Lung (tissue), 12 donors: ENCODE results near the gene SLC26A11. TPM values are rescaled to one million over a fixed set of nuclear protein-coding genes. Genes with fewer than 3 reads are reported as not detected.

ENCODE experiments used
- ATAC-seq: fragments of 200-7000 bp; cut with Tn5 transposase; one replicate; pipeline ENCODE4 v1.9.1; 2020; ENCODE audit warnings: moderate number of reproducible peaks; ENCODE audit not compliant: insufficient read depth, low FRiP score
- DNase-seq, 3 donors: peaks; one replicate each; pipeline ENCODE4 v3.0.0-alpha.2; 2013 to 2017
- H3K27ac ChIP-seq, 2 donors: one replicate each; pipeline ENCODE4 v1.5.1; 2013; ENCODE audit warnings: mild to moderate bottlenecking in 2 of 2, moderate library complexity in 2 of 2, control low read depth in 1 of 2, inconsistent platforms in 1 of 2, low read depth in 1 of 2, low read length in 1 of 2
- H3K27me3 ChIP-seq, 3 donors: one replicate each; pipeline ENCODE4 v1.5.1; 2013; ENCODE audit warnings: low read length in 2 of 3; ENCODE audit not compliant: control insufficient read depth in 3 of 3, insufficient read depth in 3 of 3
- H3K36me3 ChIP-seq, 4 donors: one replicate each; pipeline ENCODE4 v1.5.1; 2013; ENCODE audit warnings: low read length in 4 of 4, mild to moderate bottlenecking in 1 of 4, moderate library complexity in 1 of 4; ENCODE audit not compliant: control insufficient read depth in 4 of 4, insufficient read depth in 4 of 4
- H3K4me1 ChIP-seq, 5 donors: one replicate each; pipeline ENCODE4 v1.5.1; 2013; ENCODE audit warnings: low read length in 5 of 5, mild to moderate bottlenecking in 2 of 5, moderate library complexity in 1 of 5; ENCODE audit not compliant: control insufficient read depth in 5 of 5, insufficient read depth in 5 of 5
- H3K4me3 ChIP-seq: one replicate; pipeline ENCODE4 v1.5.1; 2013; ENCODE audit warnings: mild to moderate bottlenecking, control low read depth, moderate library complexity
- H3K9ac ChIP-seq, 2 donors: one replicate each; pipeline ENCODE4 v1.5.1; 2013; ENCODE audit warnings: low read length in 2 of 2, control low read depth in 1 of 2; ENCODE audit not compliant: insufficient read depth in 1 of 2
- H3K9me3 ChIP-seq, 4 donors: one replicate each; pipeline ENCODE4 v1.5.1; 2013; ENCODE audit warnings: low read length in 3 of 4, mild to moderate bottlenecking in 1 of 4, moderate library complexity in 1 of 4; ENCODE audit not compliant: control insufficient read depth in 4 of 4, insufficient read depth in 3 of 4
- CTCF ChIP-seq: IDR thresholded peaks from 2 replicates; pipeline ENCODE4 v1.5.1; 2012; ENCODE audit warnings: mild to moderate bottlenecking; ENCODE audit errors: control extremely low read depth, extremely low read depth
- WGBS, 2 donors: extraction: QIAGEN DNeasy Blood & Tissue Kit; methylation state at CpG; one replicate each; pipeline ENCODE4 v1.1.7; 2013; 5-methylcytosine and 5-hydroxymethylcytosine counted together
- polyA plus RNA-seq, 2 donors: library from polyadenylated mRNA; stranded (reverse); fragments of 200-250 nt; gene quantifications; one replicate each; pipeline ENCODE4 v1.2.1, GENCODE V29; 2013
- total RNA-seq, 2 donors: library from RNA; depleted of rRNA in 1 of 2; stranded (reverse); fragments of >200 nt in 1 of 2; gene quantifications; one replicate each; pipeline ENCODE4 v1.2.1, GENCODE V29; 2014 to 2021
- donor health status: control.
- donor health status: control.
- donor health status: Bipolar disorder and iron deficiency.
- donor health status: healthy.
- donor health status: DM: yes; HTN: yes; CAD: no.

The SLC26A11 gene
- total and polyA plus RNA-seq, 4 donors: 25.0 to 37.0 (median 31.0) TPM

- H3K27me3 ChIP-seq: no peaks in the 10 kb centered on the region
- H3K36me3 ChIP-seq: peaks cover 0 to 18% (median 11%) of the 10 kb centered on the region in 4 donors
- ATAC-seq (no peak), DNase-seq (no peak)
- no peak overlapping the region for H3K4me3 ChIP-seq
- no peak for TF ChIP-seq CTCF
- no peaks in the 10 kb centered on the region for H3K9me3 ChIP-seq
- 90 to 92% methylated on average over 11 of the region's 11 CpGs for WGBS, 2 donors
- H3K27ac ChIP-seq: no peak overlapping the region
- H3K4me1 ChIP-seq: peaks cover 0 to 3% (median 0%) of the 10 kb centered on the region in 5 donors
- no peak overlapping the region for H3K9ac ChIP-seq
These were observed 31.7 kb downstream of the SLC26A11 start for GRCh38 chr17:80251966-80252365.

GRCh38 chr17:80252871-80253270, 32.6 kb downstream of the SLC26A11 start:
- peaks cover 0 to 3% (median 0%) of the 10 kb centered on the region in 5 donors for H3K4me1 ChIP-seq
- peak; percentile 23 for TF ChIP-seq CTCF
- DNase-seq (peak; percentile 8 to 52 (median 21)), ATAC-seq (no peak)
- no peak overlapping the region for H3K4me3 ChIP-seq
- peaks cover 0 to 12% (median 9%) of the 10 kb centered on the region in 4 donors for H3K36me3 ChIP-seq
- H3K27me3 ChIP-seq: no peaks in the 10 kb centered on the region
- H3K9ac ChIP-seq: no peak overlapping the region
- H3K27ac ChIP-seq: no peak overlapping the region
- H3K9me3 ChIP-seq: no peaks in the 10 kb centered on the region
- 48 to 51% methylated on average over 13 of the region's 13 CpGs for WGBS, 2 donors

GRCh38 chr17:80253631-80254395, 33.6 kb downstream of the SLC26A11 start:
- DNase-seq (no peak), ATAC-seq (no peak)
- peaks cover 0 to 10% (median 5%) of the 10 kb centered on the region in 4 donors for H3K36me3 ChIP-seq
- TF ChIP-seq CTCF: no peak
- H3K27ac ChIP-seq: peak overlapping the region in 1 of 2 donors; percentile 77
- no peaks in the 10 kb centered on the region for H3K27me3 ChIP-seq
- H3K4me1 ChIP-seq: peaks cover 0 to 4% (median 0%) of the 10 kb centered on the region in 5 donors
- WGBS, 2 donors: 78 to 83% methylated on average over 21 of the region's 21 CpGs
- H3K9me3 ChIP-seq: no peaks in the 10 kb centered on the region
- no peak overlapping the region for H3K4me3 ChIP-seq
- H3K9ac ChIP-seq: no peak overlapping the region
